ENCODE measurements around the gene MRPS17.

The MRPS17 gene

DNA sequence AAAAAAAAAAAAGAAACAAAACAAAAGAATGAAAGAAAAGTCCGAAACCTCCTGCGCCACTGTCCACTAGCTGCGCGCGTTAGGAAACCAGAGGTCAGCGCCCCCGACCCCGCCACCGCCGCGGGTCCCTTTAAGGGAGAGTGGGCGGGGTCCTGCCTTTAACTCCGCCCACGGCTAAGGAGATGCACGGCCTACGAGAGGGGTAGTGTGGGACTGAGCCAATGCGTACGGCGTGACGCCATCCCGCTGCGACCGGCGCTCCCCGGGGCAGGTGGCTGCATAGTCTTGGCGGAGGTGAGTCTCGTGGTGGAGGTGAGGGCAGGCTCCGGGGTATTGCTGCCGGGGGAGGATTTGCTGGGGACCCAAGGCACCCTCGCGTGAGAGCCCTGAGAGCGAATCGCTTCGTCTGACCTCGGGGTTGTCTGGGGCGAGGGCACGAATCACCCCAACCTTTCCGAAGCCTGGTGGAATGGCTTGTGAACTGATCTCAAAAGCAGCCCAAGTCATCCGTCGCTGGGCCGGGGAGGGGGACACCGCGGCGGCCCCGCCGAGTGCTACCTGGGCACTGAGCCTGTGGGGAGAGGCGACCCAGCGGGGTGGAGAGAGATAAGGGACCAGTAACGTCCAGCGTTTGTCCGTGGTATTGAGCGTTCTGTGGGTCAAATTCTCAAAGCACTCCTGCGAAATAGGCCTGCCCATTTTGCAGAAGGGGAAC is at the start of gene MRPS17:
TSS of gene MRPS17 (plus strand) at position 241 of the 715 bp plus-strand sequence. CDS start 1,319 bp downstream, outside the sequence.
- DNase-seq = peak; percentile 96

GRCh38 chr7:55903985-55904759 is 47.5 kb upstream of the MRPS17 start:
- DNase-seq = no peak

DNA sequence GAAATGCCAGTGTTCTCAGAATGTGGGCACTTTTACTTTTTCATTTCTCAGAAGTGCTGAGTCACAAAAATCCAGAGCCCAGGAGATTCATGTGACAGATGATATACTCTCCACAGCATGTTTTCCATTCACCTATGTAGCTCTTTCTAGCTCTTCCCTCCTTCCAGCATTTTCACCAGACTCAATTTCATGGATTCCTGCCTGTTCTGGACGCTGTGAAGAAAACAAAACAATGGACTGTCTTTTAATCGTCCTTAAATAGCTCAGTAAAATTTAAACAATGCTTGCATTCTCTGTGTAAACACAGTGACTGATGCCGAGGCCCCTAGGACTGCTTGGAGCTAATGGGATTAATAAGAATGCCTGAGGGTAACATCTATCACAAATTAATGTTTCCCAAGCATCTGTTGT is 38.9 kb upstream of the MRPS17 start:
- no peak for DNase-seq

DNA sequence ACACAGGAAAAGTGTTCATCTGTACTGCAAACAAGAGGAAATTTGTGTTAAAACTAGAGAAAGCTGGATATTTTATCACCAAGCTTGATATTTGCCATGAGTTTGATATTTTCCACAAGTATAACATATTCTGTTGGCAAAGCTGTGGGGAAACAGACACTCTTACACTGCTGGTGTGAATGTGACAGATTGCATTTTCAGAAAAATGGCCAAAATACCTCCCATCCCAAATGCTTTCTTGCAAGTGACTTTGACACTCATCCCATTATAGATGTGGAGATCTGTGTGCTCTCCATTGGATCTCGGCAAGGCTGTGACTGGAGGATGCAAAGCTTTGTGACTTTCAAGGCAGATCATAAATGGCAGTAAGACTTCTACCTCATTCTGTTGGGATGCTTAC is 33.9 kb upstream of the MRPS17 start:
- no peak for DNase-seq

GRCh38 chr7:55928006-55928767 is 23.5 kb upstream of the MRPS17 start:
- no peak for DNase-seq

GRCh38 chr7:55931421-55932151 is 20.1 kb upstream of the MRPS17 start:
- no peak for DNase-seq

GRCh38 chr7:55939514-55940123 is 12.1 kb upstream of the MRPS17 start:
- DNase-seq = no peak

DNA sequence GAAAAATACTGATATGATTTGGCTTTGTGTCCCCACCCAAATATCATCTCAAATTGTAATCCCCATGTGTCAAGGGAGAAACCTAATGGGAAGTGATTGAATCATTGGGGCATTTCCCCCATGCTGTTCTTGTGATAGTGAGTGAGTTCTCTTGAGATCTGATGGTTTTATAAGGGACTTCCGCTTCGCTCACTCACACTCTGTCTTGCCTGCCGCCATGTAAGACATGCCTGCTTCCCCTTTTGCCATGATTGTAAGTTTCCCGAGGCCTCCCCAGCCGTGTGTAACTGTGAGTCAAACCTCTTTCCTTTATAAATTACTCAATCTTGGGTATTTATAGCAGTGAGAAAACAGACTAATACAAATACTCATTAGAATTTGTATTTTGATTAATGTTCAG is 5.1 kb upstream of the MRPS17 start:
- no peak for DNase-seq

DNA sequence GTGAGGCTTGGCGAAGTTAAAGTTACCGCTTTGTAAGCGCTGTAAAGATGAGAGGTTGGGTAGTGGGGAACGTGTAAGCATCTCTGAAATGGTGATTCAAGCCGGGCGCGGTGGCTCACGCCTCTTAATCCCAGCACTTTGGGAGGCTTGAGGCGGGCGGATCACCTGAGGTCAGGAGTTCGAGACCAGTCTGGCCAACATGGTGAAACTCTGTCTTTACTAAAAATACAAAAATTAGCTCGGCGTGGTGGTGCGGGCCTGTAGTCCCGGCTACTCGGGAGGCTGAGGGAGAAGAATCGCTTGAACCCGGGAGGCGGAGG is 635 bp downstream of the MRPS17 start:
- peak; percentile 32 for DNase-seq

DNA sequence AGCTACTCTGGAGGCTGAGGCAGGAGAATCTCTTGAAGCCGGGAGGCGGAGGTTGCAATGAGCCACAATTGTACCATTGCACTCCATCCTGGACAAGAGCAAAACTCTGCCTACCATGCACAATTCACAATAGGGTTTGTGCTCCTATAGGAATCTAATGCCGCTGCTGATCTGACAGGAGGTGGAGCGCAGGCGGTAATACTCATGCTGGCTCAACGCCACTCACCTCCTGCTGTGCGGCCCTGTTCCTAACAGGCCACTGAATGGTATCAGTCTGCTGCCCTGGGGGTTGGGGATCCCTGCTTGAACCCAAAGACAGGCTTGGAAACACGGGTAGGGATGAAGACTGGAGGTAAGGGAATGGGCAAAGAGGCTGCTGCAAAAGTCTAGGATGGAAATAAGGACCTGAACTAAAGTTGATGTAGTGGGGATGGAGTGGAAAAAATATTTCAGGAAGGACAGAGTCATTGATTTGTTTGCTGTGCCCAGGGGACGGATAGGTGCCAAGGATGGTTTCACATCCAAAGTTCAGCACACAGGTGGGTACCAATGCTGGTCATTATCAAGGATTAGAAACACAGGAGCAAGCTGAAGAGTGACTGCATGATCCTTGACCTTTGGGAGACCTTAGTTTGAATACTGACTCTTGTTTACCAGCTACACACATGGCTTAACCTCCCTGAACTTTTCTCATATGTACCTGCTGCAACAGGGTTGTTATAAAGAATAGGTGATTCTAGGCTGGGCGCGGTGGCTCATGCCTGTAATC is 2.2 kb downstream of the MRPS17 start:
- DNase-seq = no peak

- no peak for DNase-seq
Measured at GRCh38 chr7:55957190-55957589, 5.5 kb downstream of the MRPS17 start.

- no peak for DNase-seq
Measured at GRCh38 chr7:55962014-55962413, 10.3 kb downstream of the MRPS17 start.

DNA sequence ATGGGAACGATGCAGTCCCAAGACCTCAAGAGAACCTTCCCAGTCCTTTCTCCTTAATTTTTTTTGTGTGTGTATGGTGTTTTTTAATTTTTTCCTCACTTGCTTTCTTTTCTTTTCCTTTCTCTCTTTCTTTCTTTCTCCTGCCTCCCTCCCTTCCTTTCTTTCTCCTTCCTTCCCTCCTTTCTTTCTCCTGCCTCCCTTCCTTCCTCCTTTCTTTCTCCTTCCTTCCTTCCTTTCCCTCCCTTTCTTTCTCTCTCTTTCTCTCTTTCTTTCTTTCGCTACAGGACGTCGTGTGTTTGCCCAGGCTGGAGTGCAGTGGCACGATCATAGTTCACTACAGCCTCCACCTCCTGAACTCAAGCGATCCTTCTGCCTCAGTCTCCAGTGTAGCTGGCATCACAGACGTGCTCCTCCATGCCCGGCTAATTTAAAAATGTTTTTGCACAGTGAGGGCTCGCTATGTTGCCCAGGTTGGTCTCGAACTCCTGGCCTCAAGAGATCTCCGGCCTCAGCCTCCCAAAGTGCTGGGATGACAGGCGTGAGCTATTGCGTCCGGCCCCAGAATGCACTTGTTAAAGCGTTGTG is 12.0 kb downstream of the MRPS17 start:
- no peak for DNase-seq

DNA sequence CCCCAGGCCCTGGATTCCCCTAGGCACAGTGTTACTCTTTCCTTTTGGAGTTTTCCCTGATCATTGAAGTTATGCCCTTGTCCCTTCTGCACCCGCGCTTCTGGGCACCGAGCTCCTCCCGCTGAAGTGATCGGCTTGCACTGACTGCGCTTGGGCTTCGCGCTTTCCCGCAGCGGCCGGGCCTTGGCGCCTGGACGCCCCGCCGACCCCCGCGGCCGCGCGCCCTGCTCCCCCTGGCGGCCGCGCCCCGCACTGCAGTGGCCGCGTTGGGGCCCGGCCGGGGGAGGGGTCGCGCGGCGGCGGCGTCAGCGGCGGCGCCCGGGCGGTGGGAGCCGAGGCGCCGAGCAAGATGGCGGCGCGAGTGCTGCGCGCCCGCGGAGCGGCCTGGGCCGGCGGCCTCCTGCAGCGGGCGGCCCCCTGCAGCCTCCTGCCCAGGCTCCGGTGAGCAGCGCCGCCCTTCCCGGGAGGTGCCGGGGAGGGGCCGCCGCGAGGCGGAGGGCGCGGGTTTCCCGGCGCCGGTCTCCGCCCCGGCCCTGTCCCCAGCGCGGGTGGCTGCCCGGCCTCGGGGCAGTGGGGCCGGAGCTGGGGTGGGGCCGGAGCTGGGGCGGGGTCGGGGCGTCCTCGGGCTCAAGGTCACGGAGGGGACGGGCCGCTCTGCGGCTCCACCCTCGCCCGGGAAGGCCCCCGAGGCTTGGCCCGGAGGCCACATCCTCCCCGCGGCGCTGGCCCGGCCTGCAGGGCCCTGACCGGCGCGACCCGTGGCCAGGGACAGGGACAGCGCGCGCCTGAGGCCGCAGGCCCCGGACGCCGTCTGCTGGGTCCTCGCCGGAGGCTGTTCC is 12.8 kb downstream of the MRPS17 start, which contains the start of gene NIPSNAP2:
TSS of gene NIPSNAP2 (plus strand) at position 325 of the 839 bp plus-strand sequence. CDS start at position 350, 25 bp downstream.
- peak; percentile 71 for DNase-seq

DNA sequence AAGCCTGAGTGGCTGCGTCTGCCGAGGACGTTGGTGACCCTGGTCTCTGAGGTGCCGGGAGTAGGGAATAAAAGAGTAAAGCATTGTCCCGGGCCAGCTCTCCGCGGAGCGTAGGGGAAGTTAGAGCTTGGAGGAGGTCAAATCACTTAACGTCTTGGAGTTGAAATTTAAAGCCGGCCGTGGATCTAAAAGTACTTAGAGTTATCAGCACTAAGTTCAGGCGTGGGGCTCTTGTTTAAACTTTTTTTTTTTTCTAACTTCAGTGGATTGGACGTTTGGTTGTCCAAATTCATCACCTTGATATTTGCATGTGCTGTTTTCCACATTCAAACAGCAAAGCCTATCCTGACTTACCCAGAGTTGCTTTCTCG is 13.4 kb downstream of the MRPS17 start:
- peak; percentile 40 for DNase-seq

DNA sequence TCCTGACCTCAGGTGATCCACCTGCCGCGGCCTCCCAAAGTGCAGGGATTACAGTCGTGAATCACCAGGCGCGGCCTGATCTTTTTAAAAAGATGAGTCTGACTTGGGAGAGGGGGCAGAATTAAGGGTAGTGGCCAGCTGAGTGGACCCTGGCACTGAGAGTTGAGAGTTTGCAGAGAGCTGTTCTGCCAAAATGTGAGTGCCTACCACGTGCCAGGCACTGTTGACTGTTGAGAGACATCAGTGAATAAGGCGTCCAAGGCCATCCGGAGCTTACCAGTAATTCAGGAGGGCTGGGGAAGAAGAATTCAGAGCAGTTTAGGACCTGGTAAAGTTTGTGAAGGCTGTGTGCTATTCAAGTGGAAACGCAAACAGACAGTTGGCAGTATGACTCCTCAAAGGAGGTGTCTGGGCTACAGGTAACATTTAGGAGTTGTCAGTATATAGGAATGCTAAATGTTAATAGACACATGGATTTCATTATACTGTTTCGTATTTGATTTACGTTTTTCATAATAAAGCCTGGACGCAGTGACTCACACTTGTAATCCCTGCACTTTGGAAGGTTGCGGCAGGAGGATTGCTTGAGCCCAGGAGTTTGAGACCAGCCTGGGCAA is 14.2 kb downstream of the MRPS17 start:
- no peak for DNase-seq

GRCh38 chr7:55966851-55967250 is 15.2 kb downstream of the MRPS17 start:
- DNase-seq = no peak

- DNase-seq = no peak
Measured at GRCh38 chr7:55969391-55969790, 17.7 kb downstream of the MRPS17 start.

GRCh38 chr7:55970561-55970960 is 18.9 kb downstream of the MRPS17 start:
- DNase-seq = no peak

DNA sequence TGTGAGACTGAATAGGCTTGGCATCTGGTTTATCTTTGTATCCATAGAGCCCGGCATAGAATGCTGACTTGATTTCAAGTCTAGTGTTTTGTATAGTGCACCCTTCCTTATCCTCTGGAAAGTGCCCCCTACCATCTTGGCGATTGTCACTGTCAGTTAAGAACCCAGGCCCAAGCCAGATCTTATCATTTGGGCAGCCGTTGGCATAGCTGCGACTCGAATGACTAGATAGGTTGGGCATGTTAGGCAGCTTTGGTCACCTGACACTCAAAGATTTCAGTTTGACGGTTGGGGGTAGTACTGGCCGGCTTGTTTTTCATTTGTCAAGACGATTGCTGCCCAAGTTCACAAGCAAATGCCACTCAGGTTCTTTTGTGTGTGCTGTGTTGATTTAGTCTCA is 19.3 kb downstream of the MRPS17 start:
- DNase-seq = no peak
